Rectal smooth muscle tissue (tissue), 1 donor: ENCODE results near the gene NKX1-1.

Experiments used
- H3K27ac ChIP-seq: one replicate; pipeline ENCODE4 v1.7.0; 2013; ENCODE audit warnings: low read depth, low read length, inconsistent platforms
- H3K27me3 ChIP-seq: one replicate; pipeline ENCODE4 v1.7.0; 2013; ENCODE audit warnings: low read length; ENCODE audit not compliant: control insufficient read depth, insufficient read depth
- H3K36me3 ChIP-seq: one replicate; pipeline ENCODE4 v1.7.0; 2013; ENCODE audit warnings: low read length; ENCODE audit not compliant: control insufficient read depth, insufficient read depth
- H3K4me1 ChIP-seq: one replicate; pipeline ENCODE4 v1.7.0; 2013; ENCODE audit warnings: low read length; ENCODE audit not compliant: control insufficient read depth, insufficient read depth
- H3K4me3 ChIP-seq: one replicate; pipeline ENCODE4 v1.7.0; 2013; ENCODE audit warnings: low read length
- H3K9ac ChIP-seq: one replicate; pipeline ENCODE4 v1.7.0; 2013; ENCODE audit warnings: low read length

The NKX1-1 gene

DNA sequence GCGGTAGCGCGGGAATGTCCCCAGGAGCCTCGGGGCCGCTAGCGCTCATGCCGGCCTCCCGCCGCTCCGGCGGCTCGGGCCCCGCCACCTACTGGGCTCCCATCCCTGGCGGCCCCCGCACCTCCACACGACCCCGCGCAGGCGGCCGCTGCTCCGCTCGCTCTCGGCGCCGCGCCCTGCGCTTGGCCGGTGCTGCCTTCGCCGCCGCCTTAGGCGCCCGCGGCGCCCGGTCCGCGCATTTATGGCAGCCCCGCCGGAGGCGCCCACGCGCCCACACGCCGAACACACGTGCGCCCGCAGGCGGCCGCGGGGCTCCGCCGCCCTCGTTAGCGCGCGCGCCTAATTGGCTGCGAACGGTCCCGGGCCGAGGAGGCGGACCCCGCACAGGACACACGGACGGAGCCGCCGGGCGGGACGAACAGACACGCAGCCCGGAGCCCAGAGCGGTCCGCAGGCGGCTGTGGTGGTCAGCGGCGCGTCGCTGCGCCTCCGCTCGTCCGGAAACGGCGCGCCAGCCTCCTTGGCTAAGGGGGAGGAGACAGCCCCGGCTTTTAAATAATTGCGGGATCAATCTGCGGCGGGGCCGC lies at the start of gene NKX1-1:
Gene NKX1-1, minus strand, starts transcription at position 49 of the 587 bp plus-strand sequence. Its CDS starts 0 bp downstream, at position 49.
- Histone ChIP-seq H3K9ac (no peak within 1 kb of the TSS), H3K4me1 (no peaks in the 10 kb centered on the region), H3K27me3 (peaks cover 32% of the 10 kb centered on the region), H3K4me3 (no peak within 1 kb of the TSS), H3K27ac (no peak within 1 kb of the TSS), H3K36me3 (no peaks in the 10 kb centered on the region)

DNA sequence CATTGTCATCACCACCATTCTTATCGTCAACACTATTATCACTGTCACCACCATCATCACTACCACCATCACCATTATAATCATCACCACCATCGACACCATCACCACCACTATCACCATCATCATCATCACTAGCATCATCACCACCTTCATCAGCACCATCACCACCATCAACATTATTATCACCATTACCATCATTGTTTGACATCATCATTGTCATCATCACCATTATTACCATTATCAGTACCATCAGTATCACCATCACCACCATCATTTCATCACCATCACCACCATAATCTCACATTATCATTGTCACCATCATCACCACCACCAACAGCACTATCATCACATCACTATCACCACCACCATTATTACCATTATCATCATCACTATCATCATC lies 47.5 kb upstream of the NKX1-1 start:
- peaks cover under 1% of the 10 kb centered on the region for H3K27me3 ChIP-seq
- H3K4me3 ChIP-seq: no peak overlapping the region
- H3K27ac ChIP-seq: no peak overlapping the region
- H3K4me1 ChIP-seq: no peaks in the 10 kb centered on the region
- H3K36me3 ChIP-seq: no peaks in the 10 kb centered on the region
- no peak overlapping the region for H3K9ac ChIP-seq

DNA sequence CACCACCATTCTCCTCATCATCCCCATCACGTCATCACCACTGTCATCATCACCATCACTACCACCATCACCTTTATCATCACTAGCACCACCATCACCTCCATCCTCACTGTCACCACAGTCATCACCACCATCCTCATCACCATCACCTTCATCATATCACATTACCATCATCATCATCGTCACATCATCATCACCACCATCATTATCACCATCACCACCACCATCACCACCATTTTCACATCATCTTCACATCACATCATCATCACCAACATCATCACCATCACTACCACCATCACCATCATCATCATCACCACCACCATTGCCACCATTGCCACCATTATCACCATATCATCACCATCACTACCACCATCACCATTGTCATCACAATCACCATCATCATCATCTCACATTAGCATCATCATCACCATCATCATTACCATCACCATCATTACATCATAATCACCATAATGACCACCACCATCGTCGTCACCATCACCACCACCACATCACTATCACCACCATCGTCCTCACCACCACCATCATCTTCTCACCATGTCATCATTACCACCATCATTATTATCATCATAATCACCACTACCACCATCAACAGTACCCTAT lies 46.3 kb upstream of the NKX1-1 start:
- H3K4me3 ChIP-seq: no peak overlapping the region
- no peak overlapping the region for H3K27ac ChIP-seq
- H3K4me1 ChIP-seq: no peaks in the 10 kb centered on the region
- H3K9ac ChIP-seq: no peak overlapping the region
- H3K36me3 ChIP-seq: no peaks in the 10 kb centered on the region
- H3K27me3 ChIP-seq: peaks cover 6% of the 10 kb centered on the region

DNA sequence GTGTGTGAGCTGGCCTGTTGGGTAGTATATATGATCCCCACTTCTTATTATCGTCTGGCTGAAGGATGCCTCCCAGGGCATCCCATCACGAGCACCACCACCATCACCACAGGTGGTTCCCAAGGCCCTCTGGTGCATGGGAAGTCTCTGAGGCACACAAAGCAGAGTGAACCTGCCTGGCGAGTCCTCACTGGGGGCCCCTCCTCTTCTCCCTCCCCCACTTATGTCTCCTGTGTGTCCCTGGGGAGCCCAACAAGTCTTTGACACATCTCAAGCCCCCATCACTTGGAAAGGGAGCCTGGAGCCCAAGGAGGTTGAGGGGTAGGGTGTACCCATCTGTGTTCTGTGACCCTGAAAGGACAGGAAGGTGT lies 45.5 kb upstream of the NKX1-1 start:
- H3K27me3 ChIP-seq: peaks cover 6% of the 10 kb centered on the region
- H3K4me3 ChIP-seq: no peak overlapping the region

DNA sequence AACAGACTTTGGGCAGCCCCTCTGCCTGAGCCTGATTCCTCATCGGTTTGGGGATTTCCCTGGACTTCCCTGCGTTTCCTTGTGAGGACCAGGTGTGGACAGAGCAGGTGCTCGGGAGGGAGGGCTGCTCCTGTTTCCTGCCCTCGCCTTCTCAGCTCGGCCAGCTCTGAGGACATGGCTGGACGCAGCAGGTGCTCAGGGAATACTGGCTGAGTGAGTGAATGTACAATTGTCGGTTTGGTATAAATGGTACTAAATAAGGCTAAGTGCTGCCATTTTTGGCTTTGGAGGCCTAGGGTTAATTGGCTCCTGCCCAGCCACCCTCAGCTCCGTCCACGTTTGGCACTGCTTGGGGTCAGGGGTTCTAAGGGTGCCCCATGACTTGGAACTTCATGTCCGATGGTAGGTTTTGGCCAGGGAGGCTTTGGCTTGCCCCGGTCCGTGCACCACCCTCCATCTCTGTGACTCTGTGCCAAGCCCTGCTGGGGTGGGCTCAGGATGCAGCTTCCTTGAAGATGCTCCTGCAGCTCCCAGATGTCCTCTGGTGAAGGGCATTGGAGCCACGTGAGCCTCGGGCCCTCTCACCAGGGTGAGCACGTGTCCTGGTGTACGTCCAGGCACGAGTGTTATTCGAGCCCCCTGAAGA lies 45.0 kb upstream of the NKX1-1 start:
- Histone ChIP-seq H3K4me1 (no peaks in the 10 kb centered on the region), H3K36me3 (no peaks in the 10 kb centered on the region), H3K4me3 (no peak overlapping the region), H3K27ac (no peak overlapping the region), H3K27me3 (peaks cover 6% of the 10 kb centered on the region), H3K9ac (no peak overlapping the region)

More for the DNA sequence above, 45.5 kb upstream of the NKX1-1 start:
- H3K4me1 ChIP-seq: no peaks in the 10 kb centered on the region
- no peak overlapping the region for H3K27ac ChIP-seq
- no peak overlapping the region for H3K9ac ChIP-seq
- H3K36me3 ChIP-seq: no peaks in the 10 kb centered on the region

DNA sequence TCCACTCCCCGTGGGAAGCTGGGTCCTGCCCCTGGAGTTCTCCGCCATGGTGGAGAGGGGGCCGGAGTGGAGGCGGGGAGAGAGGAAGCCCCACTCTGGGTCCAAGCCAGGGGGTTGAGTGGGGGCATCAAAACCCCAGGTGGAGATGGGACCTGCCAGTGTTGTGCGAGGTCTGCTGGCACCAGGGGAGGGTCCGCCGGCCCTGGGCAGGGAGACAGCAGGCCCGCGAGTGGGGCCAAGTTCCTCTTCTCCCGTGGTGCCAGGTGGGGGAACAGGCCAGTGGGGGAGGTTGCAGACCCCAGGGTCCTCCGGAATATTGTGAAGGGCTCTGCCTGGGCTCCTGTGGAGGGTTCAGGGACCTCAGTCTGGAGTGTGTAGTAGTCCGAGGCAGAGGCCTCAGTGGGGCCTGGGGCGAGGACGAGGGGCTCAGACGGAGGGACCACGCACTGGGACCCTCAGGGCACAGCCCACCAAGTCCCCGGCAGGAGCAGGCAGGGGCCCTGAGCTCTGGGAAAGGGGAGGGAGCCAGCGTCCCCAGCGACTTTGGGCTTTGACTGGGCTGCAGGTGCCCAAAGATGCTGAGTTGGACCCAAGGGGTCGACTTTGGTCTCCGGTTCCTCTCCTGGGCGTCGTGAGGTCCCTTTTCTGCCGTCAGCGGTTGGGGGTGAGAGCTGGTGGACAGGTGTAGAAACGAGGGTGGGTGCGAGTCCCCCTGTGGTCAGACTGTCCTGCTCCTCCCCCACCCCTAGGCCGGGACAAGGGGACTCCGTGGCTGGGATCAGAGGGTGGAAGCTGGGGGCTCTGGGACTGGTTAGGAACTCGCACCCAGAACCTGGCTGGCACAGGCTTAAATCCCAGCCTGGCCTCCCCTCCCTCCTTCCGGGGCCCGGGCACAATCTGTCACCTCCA lies 43.8 kb upstream of the NKX1-1 start:
- Histone ChIP-seq H3K4me1 (no peaks in the 10 kb centered on the region), H3K4me3 (no peak overlapping the region), H3K9ac (no peak overlapping the region), H3K27ac (no peak overlapping the region), H3K27me3 (peaks cover 6% of the 10 kb centered on the region), H3K36me3 (no peaks in the 10 kb centered on the region)

DNA sequence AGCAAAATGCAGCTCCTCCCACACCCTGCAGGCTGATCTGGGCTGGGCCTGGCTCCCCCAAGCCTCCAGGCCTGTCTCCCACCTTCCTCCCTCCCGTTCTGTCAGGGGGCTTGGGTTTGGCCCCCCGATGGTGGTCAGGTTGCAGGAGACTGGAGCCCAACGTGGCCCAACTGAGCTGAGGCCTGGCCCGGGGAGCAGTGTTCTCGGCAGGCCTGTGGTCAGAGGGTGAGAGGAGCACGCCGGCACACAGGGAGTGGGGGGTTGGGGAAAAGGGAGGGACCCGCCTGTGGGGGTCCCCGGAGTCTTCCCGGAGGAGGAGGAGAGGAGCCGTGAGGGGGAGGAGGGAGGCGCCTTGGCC lies 43.2 kb upstream of the NKX1-1 start:
- H3K27me3 ChIP-seq: peaks cover 6% of the 10 kb centered on the region
- no peak overlapping the region for H3K9ac ChIP-seq
- no peak overlapping the region for H3K27ac ChIP-seq
- no peaks in the 10 kb centered on the region for H3K4me1 ChIP-seq
- H3K36me3 ChIP-seq: no peaks in the 10 kb centered on the region
- H3K4me3 ChIP-seq: no peak overlapping the region

DNA sequence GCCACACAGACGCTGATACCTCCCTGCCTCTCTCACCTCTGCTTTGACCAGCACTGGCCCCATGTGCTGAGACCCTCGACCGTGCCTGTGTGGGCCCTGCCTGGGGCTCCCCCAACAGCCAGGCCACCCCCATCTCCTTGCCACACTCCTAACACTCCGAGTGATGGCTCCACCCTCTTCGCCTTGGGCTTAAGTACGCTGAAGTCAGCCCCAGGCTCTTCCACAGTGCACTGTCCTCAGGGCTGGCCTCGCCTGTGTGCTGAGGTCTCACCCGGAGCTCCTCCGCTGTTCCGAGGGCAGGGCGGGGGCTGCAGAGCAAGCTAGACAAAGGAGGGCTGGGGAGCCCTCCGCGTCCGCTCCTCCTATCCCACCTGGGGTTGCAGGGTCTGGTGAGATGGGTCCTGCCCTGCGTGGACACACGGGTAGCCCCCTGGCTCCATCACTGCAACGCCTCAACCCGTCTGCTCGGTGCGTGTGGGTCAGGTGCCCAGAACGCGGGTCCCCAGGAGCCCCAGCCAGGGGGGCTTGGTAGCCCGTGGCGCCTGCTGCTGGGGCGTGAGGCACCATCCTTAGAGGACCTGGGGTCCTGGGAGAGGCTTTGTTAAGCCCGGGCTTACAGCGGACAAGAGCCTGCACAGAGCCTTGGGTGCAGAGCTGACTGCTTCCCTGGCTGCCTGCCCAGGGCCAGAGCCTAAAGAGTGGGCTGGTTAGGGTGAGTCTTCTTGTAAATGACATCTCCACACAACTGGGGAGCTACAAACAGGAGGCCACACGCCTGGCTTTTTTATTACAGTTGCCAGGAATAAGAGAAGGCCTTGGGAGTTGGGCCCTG lies 42.6 kb upstream of the NKX1-1 start:
- H3K9ac ChIP-seq: no peak overlapping the region
- H3K4me1 ChIP-seq: no peaks in the 10 kb centered on the region
- H3K36me3 ChIP-seq: no peaks in the 10 kb centered on the region
- H3K4me3 ChIP-seq: no peak overlapping the region
- peaks cover 6% of the 10 kb centered on the region for H3K27me3 ChIP-seq
- H3K27ac ChIP-seq: no peak overlapping the region

DNA sequence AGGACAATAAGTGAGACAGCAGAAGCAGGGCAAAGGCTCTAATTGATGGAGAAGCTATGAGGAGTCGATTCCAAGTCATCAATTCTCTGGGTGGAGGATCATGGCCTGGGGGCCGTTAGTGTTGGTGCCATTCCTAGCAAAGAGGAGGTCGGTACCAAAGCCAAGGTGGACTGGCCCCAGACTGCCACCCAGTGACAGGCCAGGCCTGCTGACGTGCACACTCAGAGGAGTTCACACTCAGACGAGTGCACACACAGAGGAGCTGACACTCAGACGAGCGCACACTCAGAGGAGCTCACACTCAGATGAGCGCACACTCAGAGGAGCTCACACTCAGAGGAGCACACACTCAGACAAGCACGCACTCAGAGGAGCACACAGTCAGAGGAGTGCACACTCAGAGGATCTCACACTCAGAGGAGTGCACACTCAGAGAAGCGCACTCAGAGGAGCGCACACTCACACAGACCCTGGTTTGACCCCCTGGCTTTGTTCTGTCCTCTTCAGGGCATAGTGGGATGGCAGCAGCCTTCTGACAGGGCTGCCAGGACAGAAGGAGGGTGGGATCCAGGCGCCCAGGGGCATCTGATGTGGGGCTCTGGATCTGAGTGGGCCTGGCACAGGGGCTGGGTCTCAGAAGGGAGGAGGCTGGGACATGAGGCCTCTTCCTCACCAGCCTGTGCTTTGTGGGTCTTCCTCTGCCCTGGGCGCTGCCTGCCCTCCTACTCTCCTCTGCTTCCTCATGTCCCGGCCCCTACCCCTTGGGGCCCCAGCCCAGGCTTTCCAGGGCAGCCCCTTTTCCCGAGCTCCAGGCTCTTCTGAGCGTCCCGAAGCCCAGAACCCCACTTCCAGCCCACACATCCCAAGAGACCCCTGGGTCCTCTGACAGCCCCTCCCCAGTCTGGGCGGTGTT lies 41.7 kb upstream of the NKX1-1 start:
- H3K27me3 ChIP-seq: peaks cover 6% of the 10 kb centered on the region
- no peak overlapping the region for H3K4me3 ChIP-seq
- H3K36me3 ChIP-seq: no peaks in the 10 kb centered on the region
- no peaks in the 10 kb centered on the region for H3K4me1 ChIP-seq
- no peak overlapping the region for H3K9ac ChIP-seq
- no peak overlapping the region for H3K27ac ChIP-seq

DNA sequence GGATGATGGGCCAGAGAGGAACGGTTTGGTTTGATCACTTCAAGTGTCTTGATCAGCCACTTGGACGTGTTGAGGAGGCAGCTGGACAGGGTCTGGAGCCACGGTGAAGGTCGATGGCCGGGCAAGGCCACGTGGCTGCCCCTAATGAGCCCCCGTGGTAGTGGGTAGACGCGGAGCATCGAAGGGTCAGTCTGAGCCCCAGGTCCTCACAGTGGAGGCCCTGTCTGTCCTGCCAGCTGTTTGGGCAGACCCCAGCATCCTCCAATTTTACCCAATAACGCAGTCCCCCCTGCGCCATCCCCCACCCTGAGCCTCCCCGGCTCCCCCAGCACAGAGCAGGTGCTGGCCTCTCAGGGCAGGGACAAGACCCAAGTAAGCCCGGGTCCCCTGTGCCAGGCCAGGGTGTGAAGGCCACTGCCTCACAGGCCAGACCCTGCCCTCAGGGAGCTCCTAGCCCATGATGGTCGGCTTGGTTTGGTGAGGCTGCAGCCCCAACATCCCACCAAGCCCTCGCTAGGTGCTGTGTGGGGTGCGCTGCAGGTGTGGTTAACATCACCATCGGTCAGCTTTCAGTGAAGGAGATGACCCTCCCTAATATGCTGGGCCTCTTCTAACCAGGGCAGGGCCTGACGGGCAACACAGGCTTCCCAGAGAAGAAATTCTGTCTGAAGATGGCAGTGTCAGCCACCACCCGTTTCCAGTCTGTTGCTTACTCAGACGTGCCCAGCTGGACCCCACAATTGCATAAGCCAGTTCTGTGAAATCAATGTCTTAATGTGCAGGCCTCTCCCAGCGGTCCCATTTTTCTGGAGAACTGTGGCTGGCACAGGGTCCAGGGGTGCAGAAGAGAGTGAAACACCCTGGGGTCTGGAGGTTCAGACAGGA lies 40.5 kb upstream of the NKX1-1 start:
- H3K27me3 ChIP-seq: peaks cover 6% of the 10 kb centered on the region
- no peak overlapping the region for H3K27ac ChIP-seq
- no peaks in the 10 kb centered on the region for H3K36me3 ChIP-seq
- H3K4me3 ChIP-seq: no peak overlapping the region
- no peak overlapping the region for H3K9ac ChIP-seq
- H3K4me1 ChIP-seq: no peaks in the 10 kb centered on the region
